Muscle of leg (tissue), 11 donors: ENCODE data around the gene SOHLH2. TPM values are rescaled to one million over a fixed set of nuclear protein-coding genes. Genes with fewer than 3 reads are reported as not detected.
A peak's percentile ranks its signal among the peaks of the same experiment; 100 is the strongest.

Experiments used
- DNase-seq: peaks from one replicate; pipeline ENCODE4 v3.0.0; 2013
- H3K27ac ChIP-seq: one replicate; pipeline ENCODE4 v1.5.1; 2013; ENCODE audit warnings: mild to moderate bottlenecking, low read length, control low read depth
- H3K27me3 ChIP-seq: one replicate; pipeline ENCODE4 v1.6.1; 2013; ENCODE audit warnings: low read length; ENCODE audit not compliant: control insufficient read depth, insufficient read depth
- H3K36me3 ChIP-seq: one replicate; pipeline ENCODE4 v1.6.1; 2013; ENCODE audit warnings: low read length; ENCODE audit not compliant: control insufficient read depth, insufficient read depth
- H3K4me1 ChIP-seq: one replicate; pipeline ENCODE4 v1.6.1; 2013; ENCODE audit warnings: low read length; ENCODE audit not compliant: control insufficient read depth, insufficient read depth
- H3K4me3 ChIP-seq: one replicate; pipeline ENCODE4 v1.5.1; 2013; ENCODE audit warnings: low read length, control low read depth
- H3K9me3 ChIP-seq: replicated peaks from 2 replicates; pipeline ENCODE4 v1.6.1; 2013; ENCODE audit warnings: low read depth, low read length; ENCODE audit not compliant: control insufficient read depth
- WGBS: methylation state at CpG from one replicate; pipeline ENCODE4 v1.1.5; 2013; ENCODE audit warnings: missing lambda C conversion rate; ENCODE audit not compliant: insufficient coverage; 5-methylcytosine and 5-hydroxymethylcytosine counted together
- polyA plus RNA-seq, 8 donors: library from polyadenylated mRNA; unstranded; fragments of 120-200 nt; gene quantifications; one replicate each; pipeline versions ENCODE4 v1.2.1 to v1.2.3, GENCODE V29; 2013; ENCODE audit warnings: inconsistent platforms in 1 of 8, low replicate concordance in 1 of 8; ENCODE audit not compliant: insufficient read length in 8 of 8, insufficient read depth in 1 of 8
- total RNA-seq: library from RNA; stranded (reverse); fragments of 120-200 nt; gene quantifications from one replicate; pipeline ENCODE4 v1.2.4, GENCODE V29; 2013

Gene SOHLH2
- total and polyA plus RNA-seq, 9 donors: 3.3 to 7.4 (median 4.6) TPM

DNA sequence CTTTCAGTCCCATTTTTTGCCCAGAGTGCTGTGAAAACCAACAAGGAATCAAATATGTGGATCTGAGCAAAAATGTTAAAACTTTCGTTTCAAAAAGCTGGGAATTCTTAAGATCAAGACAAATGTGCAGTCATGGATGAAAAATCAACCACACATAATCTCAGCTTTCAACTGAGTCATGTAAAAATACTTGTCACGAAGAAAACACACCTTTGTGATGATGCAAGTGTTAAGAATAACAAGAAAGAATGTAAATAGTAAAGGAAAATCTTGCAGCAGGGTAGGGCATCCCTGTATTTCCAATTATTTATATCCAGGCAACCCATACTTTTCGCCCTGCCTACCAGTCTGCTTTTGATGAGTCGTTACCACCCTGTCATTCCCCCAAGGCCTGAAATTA, 55.7 kb downstream of the SOHLH2 start:
- Histone ChIP-seq H3K27me3 (no peaks in the 10 kb centered on the region), H3K9me3 (no peaks in the 10 kb centered on the region), H3K4me1 (peaks cover 28% of the 10 kb centered on the region), H3K36me3 (no peaks in the 10 kb centered on the region), H3K27ac (no peak overlapping the region), H3K4me3 (no peak overlapping the region)
- no CpG with 5 or more reads among the region's 4 CpGs for WGBS
- DNase-seq: no peak

DNA sequence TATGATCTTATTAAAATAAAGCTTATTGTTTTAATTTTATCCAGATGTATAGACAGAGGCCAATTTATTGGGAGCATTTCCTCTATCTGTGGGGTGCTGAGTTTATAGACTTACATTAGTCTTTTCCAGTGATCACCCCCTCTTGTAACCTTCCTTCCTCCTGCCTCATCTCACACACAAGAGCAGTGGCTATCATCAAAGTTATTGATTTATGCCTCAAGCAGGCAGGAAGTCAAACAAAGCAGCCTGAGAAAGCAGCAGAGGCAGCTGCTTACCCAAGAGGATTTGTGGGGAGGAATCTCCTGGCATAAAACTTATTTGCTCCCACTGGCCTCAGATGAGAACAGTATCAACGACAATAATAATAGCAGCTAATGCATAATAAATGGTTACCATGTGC, 56.9 kb downstream of the SOHLH2 start:
- no CpG with 5 or more reads among the region's 1 CpG for WGBS
- Histone ChIP-seq H3K9me3 (no peaks in the 10 kb centered on the region), H3K27ac (peak overlapping the region; percentile 59), H3K4me1 (peaks cover 26% of the 10 kb centered on the region), H3K4me3 (no peak overlapping the region), H3K27me3 (no peaks in the 10 kb centered on the region), H3K36me3 (no peaks in the 10 kb centered on the region)
- peak; percentile 97 for DNase-seq

DNA sequence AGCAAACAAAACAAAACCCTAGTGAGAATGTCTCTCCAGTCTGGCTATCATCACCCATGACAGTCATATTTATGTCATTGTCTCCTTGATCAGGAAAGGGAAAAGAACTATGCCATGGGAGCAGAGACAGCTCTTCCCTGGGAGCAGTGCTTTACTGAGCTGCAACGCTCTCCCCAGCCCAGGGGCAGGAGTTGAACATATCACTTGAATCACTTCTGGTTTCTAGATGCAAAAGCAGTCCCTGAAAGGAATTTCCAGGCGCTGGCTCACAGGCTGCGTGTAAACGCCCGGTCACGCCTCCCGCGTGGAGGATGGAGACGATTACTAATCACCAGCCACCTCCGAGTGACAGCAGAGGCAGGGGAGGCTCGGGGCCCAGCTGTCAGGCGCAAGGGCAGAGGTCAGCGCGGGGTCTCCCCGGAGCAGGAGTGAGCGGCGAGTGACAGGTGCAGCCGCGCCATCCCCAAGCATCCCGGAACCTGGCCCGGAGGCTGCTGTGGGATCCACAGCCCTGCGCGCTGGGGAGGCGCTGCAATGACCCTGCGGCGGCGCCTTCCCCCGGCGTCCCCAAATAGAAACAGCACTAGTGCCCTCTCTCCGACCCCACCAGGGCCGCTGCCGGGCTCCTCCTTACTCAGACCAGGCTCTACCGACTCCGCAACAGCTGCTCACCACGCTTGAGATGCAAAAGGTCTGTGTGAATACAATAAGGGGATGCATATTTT, 59.6 kb downstream of the SOHLH2 start:
- Histone ChIP-seq H3K4me3 (peak overlapping the region; percentile 32), H3K27ac (peak overlapping the region; percentile 81)
- whole genome bisulfite sequencing: 3% methylated on average over 29 of the region's 35 CpGs

DNA sequence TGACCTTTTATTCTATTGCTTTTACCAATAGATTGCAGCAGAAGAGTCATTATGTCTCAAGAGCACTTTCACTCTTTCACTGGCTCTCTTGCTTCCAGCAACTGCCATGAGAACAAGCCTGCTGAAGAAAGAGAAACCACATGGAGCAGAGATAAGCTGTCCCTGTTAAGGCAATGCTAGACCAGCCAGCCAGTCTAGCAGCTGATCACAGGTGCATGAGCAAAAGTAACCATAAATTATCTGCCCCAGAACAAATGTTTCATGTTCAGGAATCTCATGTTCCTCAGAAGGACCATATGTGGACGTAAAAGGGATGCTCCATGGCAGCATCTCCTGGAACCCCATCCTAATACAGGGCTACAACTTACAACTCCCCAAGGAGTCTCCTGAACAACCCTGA, 62.8 kb downstream of the SOHLH2 start:
- H3K27ac ChIP-seq: peak overlapping the region; percentile 47
- H3K9me3 ChIP-seq: no peaks in the 10 kb centered on the region
- peaks cover 14% of the 10 kb centered on the region for H3K4me1 ChIP-seq
- H3K36me3 ChIP-seq: no peaks in the 10 kb centered on the region
- DNase-seq: peak; percentile 33
- H3K4me3 ChIP-seq: no peak overlapping the region
- 100% methylated on average over 1 of the region's 1 CpG for WGBS
- H3K27me3 ChIP-seq: no peaks in the 10 kb centered on the region

More for the DNA sequence above, 59.6 kb downstream of the SOHLH2 start:
- Histone ChIP-seq H3K9me3 (no peaks in the 10 kb centered on the region), H3K36me3 (no peaks in the 10 kb centered on the region), H3K4me1 (peaks cover 24% of the 10 kb centered on the region), H3K27me3 (no peaks in the 10 kb centered on the region)
- peak; percentile 79 for DNase-seq

DNA sequence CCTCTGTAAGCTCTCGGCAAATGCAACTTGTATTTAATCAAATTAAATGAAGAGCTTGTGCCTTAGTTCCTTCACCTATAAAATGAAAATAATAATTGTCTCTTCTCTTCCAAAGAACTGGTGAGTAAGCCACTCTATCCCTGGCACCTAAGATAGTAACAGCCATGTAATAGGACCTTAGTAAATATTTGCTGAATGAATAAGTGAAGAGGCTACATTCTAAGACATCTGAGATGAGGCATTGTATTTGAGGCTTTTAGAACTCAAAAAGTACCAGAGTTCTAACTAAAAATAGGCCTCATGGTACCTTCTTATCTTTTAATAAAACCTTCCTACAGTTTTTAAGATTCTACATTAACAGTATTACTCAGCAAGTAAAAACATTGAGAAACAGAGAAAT, 65.9 kb downstream of the SOHLH2 start:
- H3K27ac ChIP-seq: peak overlapping the region; percentile 30
- no peaks in the 10 kb centered on the region for H3K9me3 ChIP-seq
- no peaks in the 10 kb centered on the region for H3K36me3 ChIP-seq
- DNase-seq: no peak
- H3K4me3 ChIP-seq: no peak overlapping the region
- WGBS: no CpG with 5 or more reads among the region's 1 CpG
- H3K27me3 ChIP-seq: no peaks in the 10 kb centered on the region
- no peaks in the 10 kb centered on the region for H3K4me1 ChIP-seq

DNA sequence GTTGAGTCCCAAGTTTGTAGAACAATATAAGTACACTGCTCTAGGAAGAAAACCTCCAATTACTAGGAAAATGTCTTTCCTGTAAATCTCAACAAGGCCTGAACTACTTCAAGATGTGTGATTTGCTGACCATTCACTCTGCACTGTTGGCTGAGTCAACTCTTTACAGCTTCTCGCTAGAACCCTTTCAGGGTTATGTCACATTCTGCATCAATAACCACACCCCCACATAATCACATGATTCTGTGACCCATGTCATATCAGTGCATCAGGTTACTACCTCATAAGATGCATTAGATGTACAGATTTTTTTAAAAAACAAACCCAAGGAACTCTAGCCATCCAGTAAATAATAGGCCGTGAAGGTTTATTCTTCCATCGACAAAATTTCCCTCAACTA, 67.0 kb downstream of the SOHLH2 start:
- Histone ChIP-seq H3K4me3 (no peak overlapping the region), H3K27me3 (no peaks in the 10 kb centered on the region), H3K27ac (no peak overlapping the region), H3K36me3 (no peaks in the 10 kb centered on the region), H3K4me1 (no peaks in the 10 kb centered on the region), H3K9me3 (no peaks in the 10 kb centered on the region)
- WGBS: 40% methylated on average over 1 of the region's 3 CpGs
- DNase-seq: no peak

DNA sequence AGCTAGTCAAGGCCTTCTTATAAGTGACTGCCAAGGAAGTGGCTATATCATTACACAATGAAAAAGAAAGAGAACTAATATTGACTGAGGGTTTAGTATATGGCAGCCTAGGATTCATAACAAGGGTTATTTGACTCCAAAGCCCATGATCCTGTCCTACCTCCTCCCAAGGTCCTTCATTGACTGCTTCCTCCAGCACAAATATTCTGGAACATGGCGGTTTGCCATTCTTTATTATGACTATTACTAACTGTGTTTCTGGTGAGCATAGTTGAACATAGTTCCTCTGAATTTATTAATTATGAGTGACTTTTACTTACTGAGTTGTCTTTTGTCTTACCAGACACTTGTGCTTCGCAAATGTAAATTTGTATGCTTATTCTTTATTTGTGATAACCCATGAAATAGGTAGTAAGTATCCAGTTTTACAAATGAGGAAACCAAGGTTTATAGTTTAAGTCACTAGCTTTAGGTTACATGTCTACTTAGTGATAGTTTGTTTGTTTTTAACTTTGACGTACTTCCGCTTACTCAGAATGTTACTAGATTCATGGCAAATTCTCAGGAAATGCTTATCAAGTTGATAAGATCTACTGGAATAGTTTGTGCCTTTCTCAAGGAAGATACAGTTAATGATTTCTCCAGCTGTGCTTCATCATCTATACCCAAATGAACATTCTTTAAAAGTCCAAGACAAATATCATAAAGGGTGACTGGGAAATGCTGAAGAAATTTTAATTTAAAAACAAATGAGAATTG, 67.7 kb downstream of the SOHLH2 start:
- no CpG with 5 or more reads among the region's 4 CpGs for WGBS
- no peak overlapping the region for H3K27ac ChIP-seq
- H3K9me3 ChIP-seq: no peaks in the 10 kb centered on the region
- no peaks in the 10 kb centered on the region for H3K4me1 ChIP-seq
- no peaks in the 10 kb centered on the region for H3K36me3 ChIP-seq
- no peaks in the 10 kb centered on the region for H3K27me3 ChIP-seq
- no peak overlapping the region for H3K4me3 ChIP-seq
- no peak for DNase-seq

DNA sequence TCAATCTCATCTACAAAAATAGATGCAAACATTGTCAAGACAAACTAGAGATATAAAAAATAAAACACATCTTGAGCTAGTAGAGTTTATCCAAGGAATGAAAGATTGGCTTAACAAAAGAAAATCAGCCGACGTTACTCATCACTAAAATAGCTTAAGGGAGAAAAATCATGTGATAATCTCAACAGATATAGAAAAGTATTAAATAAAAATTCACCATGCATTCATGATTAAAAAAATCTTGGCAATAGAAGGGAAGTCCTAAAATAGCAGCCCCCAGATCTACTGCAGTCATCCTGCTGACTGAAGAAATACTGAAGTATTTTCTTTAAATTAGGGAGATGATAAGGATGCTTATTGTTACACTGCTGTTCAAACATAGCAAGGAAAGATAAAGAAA, 70.6 kb downstream of the SOHLH2 start:
- Histone ChIP-seq H3K4me3 (no peak overlapping the region), H3K27ac (no peak overlapping the region), H3K36me3 (no peaks in the 10 kb centered on the region), H3K4me1 (no peaks in the 10 kb centered on the region), H3K27me3 (no peaks in the 10 kb centered on the region), H3K9me3 (no peaks in the 10 kb centered on the region)
- WGBS: no CpG with 5 or more reads among the region's 2 CpGs
- peak; percentile 51 for DNase-seq

DNA sequence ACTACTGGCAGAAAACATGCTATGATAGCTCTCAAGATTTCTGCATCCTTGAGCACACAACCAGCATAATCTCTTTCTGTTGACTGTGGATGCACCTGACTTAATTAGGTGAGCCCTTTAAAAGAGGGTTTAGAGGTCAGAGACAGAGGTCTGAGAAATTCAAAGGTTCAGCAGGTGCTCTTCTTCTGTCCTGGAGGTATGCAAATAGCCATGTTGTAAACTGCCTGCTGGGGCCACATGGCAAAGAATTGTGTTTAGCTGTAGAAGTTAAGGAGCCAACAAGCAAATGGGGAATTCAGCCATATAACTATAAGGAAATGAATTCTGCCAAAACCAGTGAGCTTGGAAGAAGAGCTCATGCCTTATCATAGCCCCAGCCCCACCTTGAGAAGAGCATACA, 71.6 kb downstream of the SOHLH2 start:
- no peak for DNase-seq
- Histone ChIP-seq H3K36me3 (no peaks in the 10 kb centered on the region), H3K27me3 (no peaks in the 10 kb centered on the region), H3K27ac (no peak overlapping the region), H3K9me3 (no peaks in the 10 kb centered on the region), H3K4me1 (no peaks in the 10 kb centered on the region), H3K4me3 (no peak overlapping the region)

DNA sequence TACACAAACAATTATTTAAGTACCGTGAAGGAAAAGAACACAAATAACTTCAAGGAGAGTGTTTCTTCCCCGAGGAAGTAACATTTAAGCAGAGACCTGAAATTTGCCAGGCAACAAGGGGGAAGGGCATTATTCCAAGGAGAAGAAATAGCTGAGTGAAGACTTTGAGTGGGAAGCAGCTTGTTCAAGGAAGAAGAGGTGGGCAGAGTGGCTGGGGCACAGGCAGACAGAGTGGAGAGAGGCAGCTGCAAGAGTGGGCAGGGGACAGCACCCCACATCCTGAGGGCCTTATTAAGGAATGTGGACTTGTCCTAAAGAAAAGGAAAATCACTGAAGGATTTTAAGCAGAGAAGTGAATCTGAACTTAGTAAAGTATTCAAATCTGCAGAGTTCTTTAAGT, 78.5 kb downstream of the SOHLH2 start:
- H3K27me3 ChIP-seq: peaks cover 4% of the 10 kb centered on the region
- peaks cover 7% of the 10 kb centered on the region for H3K4me1 ChIP-seq
- 80% methylated on average over 1 of the region's 2 CpGs for WGBS
- no peak overlapping the region for H3K27ac ChIP-seq
- H3K9me3 ChIP-seq: no peaks in the 10 kb centered on the region
- no peak for DNase-seq
- no peak overlapping the region for H3K4me3 ChIP-seq
- H3K36me3 ChIP-seq: no peaks in the 10 kb centered on the region
